AG10803 (cell line): ENCODE measurements around the gene DNAJC17.

Source experiments
- DNase-seq: peaks from one replicate; pipeline ENCODE4 v3.0.0; 2010; ENCODE audit warnings: low read depth
- H3K4me3 ChIP-seq: 2 replicates; pipeline ENCODE4 v1.5.1; 2011; ENCODE audit warnings: mild to moderate bottlenecking, low read length, control low read depth
- TF ChIP-seq, protein P1 (sequence below): conservative IDR thresholded peaks from 2 replicates; pipeline ENCODE4 v1.5.1; 2011; ENCODE audit warnings: mild to moderate bottlenecking, low read length, control low read depth, inconsistent platforms

The DNAJC17 gene

DNA sequence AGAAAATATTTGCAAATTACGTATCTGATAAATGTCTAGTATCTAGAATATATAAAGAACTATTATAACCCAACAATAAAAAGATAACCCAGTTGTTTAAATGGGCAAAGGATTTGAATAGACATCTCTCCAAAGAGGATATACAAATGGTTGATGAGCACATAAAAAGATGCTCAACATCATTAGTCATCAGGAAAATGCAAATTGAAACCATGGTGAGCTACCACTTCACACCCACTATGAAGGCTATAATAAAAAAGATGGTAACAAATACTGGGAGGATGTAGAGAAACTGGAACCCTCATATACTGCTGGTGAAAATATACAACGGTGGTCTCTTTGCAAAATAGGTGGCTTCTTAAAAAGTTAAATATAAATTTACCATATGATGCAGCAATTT, 84.3 kb downstream of the DNAJC17 start:
- DNase-seq, result peak; percentile 24
- H3K4me3 ChIP-seq, result no peak overlapping the region
- TF ChIP-seq, protein P1, sequence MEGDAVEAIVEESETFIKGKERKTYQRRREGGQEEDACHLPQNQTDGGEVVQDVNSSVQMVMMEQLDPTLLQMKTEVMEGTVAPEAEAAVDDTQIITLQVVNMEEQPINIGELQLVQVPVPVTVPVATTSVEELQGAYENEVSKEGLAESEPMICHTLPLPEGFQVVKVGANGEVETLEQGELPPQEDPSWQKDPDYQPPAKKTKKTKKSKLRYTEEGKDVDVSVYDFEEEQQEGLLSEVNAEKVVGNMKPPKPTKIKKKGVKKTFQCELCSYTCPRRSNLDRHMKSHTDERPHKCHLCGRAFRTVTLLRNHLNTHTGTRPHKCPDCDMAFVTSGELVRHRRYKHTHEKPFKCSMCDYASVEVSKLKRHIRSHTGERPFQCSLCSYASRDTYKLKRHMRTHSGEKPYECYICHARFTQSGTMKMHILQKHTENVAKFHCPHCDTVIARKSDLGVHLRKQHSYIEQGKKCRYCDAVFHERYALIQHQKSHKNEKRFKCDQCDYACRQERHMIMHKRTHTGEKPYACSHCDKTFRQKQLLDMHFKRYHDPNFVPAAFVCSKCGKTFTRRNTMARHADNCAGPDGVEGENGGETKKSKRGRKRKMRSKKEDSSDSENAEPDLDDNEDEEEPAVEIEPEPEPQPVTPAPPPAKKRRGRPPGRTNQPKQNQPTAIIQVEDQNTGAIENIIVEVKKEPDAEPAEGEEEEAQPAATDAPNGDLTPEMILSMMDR, result no peak

DNA sequence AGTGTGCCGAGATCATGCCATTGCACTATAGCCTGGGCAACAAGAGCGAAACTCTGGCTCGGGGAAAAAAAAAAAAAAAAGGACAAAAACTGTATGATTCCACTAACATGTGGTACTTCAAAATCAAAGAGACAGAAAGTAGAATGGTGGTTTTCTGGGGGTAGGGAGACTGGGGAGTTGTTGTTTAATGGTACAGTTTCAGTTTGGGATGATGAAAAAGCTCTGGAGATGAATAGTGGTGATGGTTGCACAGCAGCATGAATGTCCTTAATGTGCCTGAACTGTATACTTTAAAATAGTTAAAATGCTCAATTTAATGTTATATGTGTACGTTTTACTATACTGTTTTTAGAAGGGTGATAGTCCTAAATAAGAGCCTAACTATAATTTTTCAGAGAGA, 84.9 kb downstream of the DNAJC17 start:
- H3K4me3 ChIP-seq, result no peak overlapping the region
- DNase-seq, result no peak
- TF ChIP-seq, protein P1, result no peak

DNA sequence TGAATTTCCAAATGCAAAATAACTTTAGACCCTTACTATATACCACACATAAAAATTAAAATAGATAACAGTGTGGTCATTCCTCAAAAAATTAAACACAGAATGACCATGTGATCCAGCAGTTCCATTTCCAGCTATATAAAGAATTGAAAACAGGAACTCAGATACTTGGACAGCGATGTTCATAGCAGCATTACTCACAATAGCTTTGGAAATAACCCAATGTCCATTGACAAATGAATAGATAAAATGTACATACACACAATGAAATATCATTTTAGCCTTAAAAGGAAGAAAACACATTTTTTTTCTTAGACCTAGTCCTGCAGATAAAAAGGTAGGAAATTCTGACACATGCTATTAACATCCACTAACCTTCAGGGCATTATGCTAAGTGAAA, 85.6 kb downstream of the DNAJC17 start:
- no peak overlapping the region for H3K4me3 ChIP-seq
- TF ChIP-seq, protein P1, result no peak
- no peak for DNase-seq

DNA sequence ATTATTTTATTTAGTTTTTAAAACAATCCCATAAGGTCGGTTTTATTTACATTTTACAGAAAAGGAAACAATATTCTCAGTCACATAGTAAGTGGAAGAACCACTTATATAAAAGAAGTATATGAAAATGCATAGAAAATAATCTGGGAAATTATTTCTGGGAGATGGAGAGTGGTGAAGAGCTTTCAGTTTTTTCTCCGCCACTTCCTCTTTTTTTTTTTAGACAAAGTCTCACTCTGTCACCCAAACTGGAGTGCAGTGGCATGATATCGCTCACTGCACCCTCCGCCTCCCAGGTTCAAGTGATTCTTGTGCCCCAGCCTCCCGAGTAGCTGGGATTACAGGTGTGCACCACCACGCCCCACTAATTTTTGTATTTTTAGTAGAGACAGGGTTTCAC, 91.1 kb downstream of the DNAJC17 start:
- TF ChIP-seq, protein P1, result no peak
- DNase-seq, result no peak
- no peak overlapping the region for H3K4me3 ChIP-seq
